Hepatocyte (in vitro differentiated cells): ENCODE data around the gene ARPP21. TPM values are rescaled to one million over a fixed set of nuclear protein-coding genes. Genes with fewer than 3 reads are reported as not detected.

Experiments used
- DNase-seq: peaks from one replicate; pipeline ENCODE4 v3.0.0-alpha.2; 2016; ENCODE audit warnings: low spot score
- H2AFZ ChIP-seq: fragments of 200-600 bp; sonication (generic); 2 replicates; pipeline ENCODE4 v1.6.0; 2016; ENCODE audit warnings: antibody characterized with exemption, mild to moderate bottlenecking
- H3K27ac ChIP-seq: fragments of 200-600 bp; sonication (generic); 2 replicates; pipeline ENCODE4 v1.5.1; 2016; ENCODE audit warnings: mild to moderate bottlenecking
- H3K27me3 ChIP-seq: fragments of 200-600 bp; sonication (generic); 2 replicates; pipeline ENCODE4 v1.6.1; 2016
- H3K36me3 ChIP-seq: fragments of 200-600 bp; sonication (generic); replicated peaks from 2 replicates; pipeline ENCODE4 v1.5.1; 2016; ENCODE audit warnings: low read depth; ENCODE audit not compliant: insufficient read depth
- H3K4me1 ChIP-seq: fragments of 200-600 bp; sonication (generic); 2 replicates; pipeline ENCODE4 v1.5.1; 2016; ENCODE audit warnings: mild to moderate bottlenecking, moderate library complexity; ENCODE audit not compliant: insufficient read depth
- H3K4me2 ChIP-seq: fragments of 200-600 bp; sonication (generic); 2 replicates; pipeline ENCODE4 v1.6.0; 2016
- H3K4me3 ChIP-seq: fragments of 200-600 bp; sonication (generic); 2 replicates; pipeline ENCODE4 v1.5.1; 2016; ENCODE audit warnings: mild to moderate bottlenecking
- H3K79me2 ChIP-seq: fragments of 200-600 bp; sonication (generic); 2 replicates; pipeline ENCODE4 v1.6.0; 2017; ENCODE audit warnings: mild to moderate bottlenecking
- H3K9me2 ChIP-seq: fragments of 200-600 bp; sonication (generic); replicated peaks from 2 replicates; pipeline ENCODE4 v1.6.0; 2017; ENCODE audit warnings: mild to moderate bottlenecking; ENCODE audit not compliant: insufficient read depth
- H3K9me3 ChIP-seq: fragments of 200-600 bp; sonication (generic); 2 replicates; pipeline ENCODE4 v1.5.1; 2016; ENCODE audit warnings: low read depth, mild to moderate bottlenecking
- H4K20me1 ChIP-seq: fragments of 200-600 bp; sonication (generic); 2 replicates; pipeline ENCODE4 v1.6.0; 2016; ENCODE audit warnings: mild to moderate bottlenecking; ENCODE audit not compliant: insufficient read depth, poor library complexity, severe bottlenecking
- EZH2 ChIP-seq: fragments of 200-600 bp; sonication (generic); IDR thresholded peaks from 2 replicates; pipeline ENCODE4 v1.6.1; 2016; ENCODE audit warnings: antibody characterized with exemption, mild to moderate bottlenecking, borderline replicate concordance
- EZH2phosphoT487 ChIP-seq: fragments of 200-600 bp; sonication (generic); IDR thresholded peaks from one replicate; pipeline ENCODE4 v1.6.1; 2018; ENCODE audit warnings: antibody characterized with exemption, mild to moderate bottlenecking, low read depth, moderate library complexity; ENCODE audit not compliant: unreplicated experiment, severe bottlenecking
- WGBS: methylation state at CpG from one replicate; pipeline ENCODE4 v1.1.6; 2016; ENCODE audit warnings: low lambda C conversion rate; ENCODE audit errors: missing lambda C conversion rate; 5-methylcytosine and 5-hydroxymethylcytosine counted together
- polyA plus RNA-seq: library from polyadenylated mRNA; unstranded; fragments of >200 nt; fragmentation: Nextera tagmentation; extraction: Ambion mirVana; gene quantifications from 2 replicates; pipeline ENCODE4 v1.2.1, GENCODE V29; 2016
- total RNA-seq: library from RNA; depleted of rRNA; stranded (reverse); fragments of >200 nt; gene quantifications from 2 replicates; pipeline ENCODE4 v1.2.3, GENCODE V29; 2014
- TF ChIP-seq, protein P1 (sequence below): fragments of 200-600 bp; sonication (generic); IDR thresholded peaks from 2 replicates; pipeline ENCODE4 v1.5.1; 2016; ENCODE audit warnings: antibody characterized with exemption, mild to moderate bottlenecking; ENCODE audit not compliant: poor library complexity

The ARPP21 gene
- total and polyA plus RNA-seq, 2 experiments from 2014 or later, result 0.19 TPM; not detected in 1

DNA sequence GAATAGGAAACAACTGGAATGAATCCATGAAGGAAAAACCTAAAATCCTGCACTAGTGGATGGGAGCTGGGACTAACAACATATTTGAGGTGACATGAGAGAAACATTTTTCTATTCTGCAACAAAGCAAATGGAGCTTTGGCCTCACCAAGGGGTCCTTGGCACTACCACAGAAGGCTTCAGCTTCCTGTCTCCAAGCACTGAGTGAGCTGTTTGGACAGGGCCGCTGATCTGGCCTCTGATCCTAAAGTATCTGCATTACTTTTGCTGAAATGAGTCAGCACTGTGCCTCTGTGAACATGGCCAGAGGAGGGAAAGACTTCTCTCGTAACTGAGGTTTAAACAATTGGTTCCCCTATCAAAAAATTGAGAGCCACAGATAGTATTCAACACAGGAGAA, 9.0 kb downstream of the ARPP21 start:
- Histone ChIP-seq H3K4me1 (no peaks in the 10 kb centered on the region), H2AFZ (no peak overlapping the region), H3K9me2 (no peaks in the 10 kb centered on the region), H3K27me3 (peaks cover 5% of the 10 kb centered on the region), H3K27ac (no peak overlapping the region), H3K36me3 (no peaks in the 10 kb centered on the region), H4K20me1 (no peaks in the 10 kb centered on the region), H3K79me2 (no peaks in the 10 kb centered on the region), H3K4me2 (no peak overlapping the region), H3K9me3 (no peaks in the 10 kb centered on the region), H3K4me3 (no peak overlapping the region)
- TF ChIP-seq EZH2 (no peak), EZH2phosphoT487 (no peak)
- TF ChIP-seq, protein P1, sequence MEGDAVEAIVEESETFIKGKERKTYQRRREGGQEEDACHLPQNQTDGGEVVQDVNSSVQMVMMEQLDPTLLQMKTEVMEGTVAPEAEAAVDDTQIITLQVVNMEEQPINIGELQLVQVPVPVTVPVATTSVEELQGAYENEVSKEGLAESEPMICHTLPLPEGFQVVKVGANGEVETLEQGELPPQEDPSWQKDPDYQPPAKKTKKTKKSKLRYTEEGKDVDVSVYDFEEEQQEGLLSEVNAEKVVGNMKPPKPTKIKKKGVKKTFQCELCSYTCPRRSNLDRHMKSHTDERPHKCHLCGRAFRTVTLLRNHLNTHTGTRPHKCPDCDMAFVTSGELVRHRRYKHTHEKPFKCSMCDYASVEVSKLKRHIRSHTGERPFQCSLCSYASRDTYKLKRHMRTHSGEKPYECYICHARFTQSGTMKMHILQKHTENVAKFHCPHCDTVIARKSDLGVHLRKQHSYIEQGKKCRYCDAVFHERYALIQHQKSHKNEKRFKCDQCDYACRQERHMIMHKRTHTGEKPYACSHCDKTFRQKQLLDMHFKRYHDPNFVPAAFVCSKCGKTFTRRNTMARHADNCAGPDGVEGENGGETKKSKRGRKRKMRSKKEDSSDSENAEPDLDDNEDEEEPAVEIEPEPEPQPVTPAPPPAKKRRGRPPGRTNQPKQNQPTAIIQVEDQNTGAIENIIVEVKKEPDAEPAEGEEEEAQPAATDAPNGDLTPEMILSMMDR, result no peak
- 48% methylated on average over 2 of the region's 2 CpGs for WGBS
- DNase-seq, result no peak

DNA sequence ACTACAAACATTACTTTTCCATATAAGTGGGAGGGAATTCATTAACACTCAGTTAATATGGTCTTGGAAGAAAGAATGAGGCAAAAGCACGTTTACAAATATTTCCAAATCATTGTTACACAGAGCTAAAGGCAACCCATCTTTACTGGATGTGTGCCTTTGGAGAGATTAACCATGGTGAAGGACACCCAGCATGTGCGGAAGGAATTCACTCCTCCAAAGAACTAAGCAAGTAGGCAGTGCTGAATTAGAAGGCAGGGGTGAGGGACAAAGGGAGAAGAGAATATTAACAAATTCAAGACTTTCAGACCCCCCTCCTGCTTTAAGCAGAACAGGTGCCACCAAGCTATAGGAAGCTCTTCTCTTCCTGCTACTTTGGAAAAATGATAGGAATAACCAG, 10.1 kb downstream of the ARPP21 start:
- Histone ChIP-seq H2AFZ (no peak overlapping the region), H3K4me1 (no peaks in the 10 kb centered on the region), H3K27ac (no peak overlapping the region), H3K27me3 (no peaks in the 10 kb centered on the region), H3K36me3 (no peaks in the 10 kb centered on the region), H3K9me3 (no peaks in the 10 kb centered on the region), H3K9me2 (no peaks in the 10 kb centered on the region), H4K20me1 (no peaks in the 10 kb centered on the region), H3K4me3 (no peak overlapping the region), H3K79me2 (no peaks in the 10 kb centered on the region), H3K4me2 (no peak overlapping the region)
- TF ChIP-seq, protein P1, result no peak
- DNase-seq, result no peak
- WGBS, result 81% methylated on average over 2 of the region's 2 CpGs

DNA sequence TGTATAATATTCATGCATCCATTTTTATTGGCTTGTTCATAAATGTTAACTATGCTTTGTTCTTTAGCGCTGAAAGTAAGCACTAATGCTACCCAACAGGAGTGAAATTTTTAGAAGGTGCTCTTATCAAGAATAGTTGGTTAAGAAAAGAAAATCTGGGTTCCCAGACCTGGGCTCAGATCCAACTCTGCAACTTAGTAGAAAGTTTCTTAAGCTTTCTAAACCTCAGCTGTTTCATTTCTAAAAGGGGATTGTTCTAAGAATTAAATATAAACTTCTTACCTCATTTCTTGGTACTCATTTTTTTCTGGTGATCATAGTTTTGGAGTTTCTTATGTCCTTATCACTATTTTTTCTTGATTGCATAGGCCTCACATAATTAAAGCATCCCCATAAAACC, 12.1 kb downstream of the ARPP21 start:
- Histone ChIP-seq H3K27me3 (no peaks in the 10 kb centered on the region), H3K4me2 (no peak overlapping the region), H3K9me3 (no peaks in the 10 kb centered on the region), H3K4me3 (no peak overlapping the region), H3K9me2 (no peaks in the 10 kb centered on the region), H4K20me1 (no peaks in the 10 kb centered on the region), H3K4me1 (no peaks in the 10 kb centered on the region), H2AFZ (no peak overlapping the region), H3K79me2 (no peaks in the 10 kb centered on the region), H3K36me3 (no peaks in the 10 kb centered on the region), H3K27ac (no peak overlapping the region)
- 100% methylated on average over 1 of the region's 1 CpG for WGBS
- TF ChIP-seq, protein P1, result no peak
- DNase-seq, result no peak

DNA sequence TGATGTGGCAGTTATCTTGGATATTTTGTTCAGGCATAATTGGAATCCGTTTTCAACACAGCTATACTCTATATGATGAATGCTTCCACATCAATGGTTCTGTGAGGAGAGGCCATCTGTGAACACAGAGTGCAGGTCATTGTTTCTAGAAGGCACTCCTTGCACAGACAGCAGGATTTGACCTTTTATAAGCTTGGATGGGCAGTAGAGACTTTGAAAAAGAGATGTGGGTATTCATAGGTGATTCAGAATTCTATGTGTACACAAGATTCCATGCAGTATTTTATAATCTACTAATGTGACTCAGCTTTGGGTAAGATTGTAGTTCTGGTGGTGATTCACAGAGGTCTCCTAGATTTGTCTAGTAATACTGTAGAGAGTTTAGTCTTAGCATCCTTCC, 12.5 kb downstream of the ARPP21 start:
- Histone ChIP-seq H3K79me2 (no peaks in the 10 kb centered on the region), H3K27ac (no peak overlapping the region), H3K4me2 (no peak overlapping the region), H3K9me2 (no peaks in the 10 kb centered on the region), H3K4me1 (no peaks in the 10 kb centered on the region), H4K20me1 (no peaks in the 10 kb centered on the region), H2AFZ (no peak overlapping the region), H3K4me3 (no peak overlapping the region), H3K27me3 (no peaks in the 10 kb centered on the region), H3K36me3 (no peaks in the 10 kb centered on the region), H3K9me3 (no peaks in the 10 kb centered on the region)
- 67% methylated on average over 1 of the region's 1 CpG for WGBS
- DNase-seq, result no peak
- TF ChIP-seq EZH2phosphoT487 (no peak), EZH2 (no peak)
- TF ChIP-seq, protein P1, result no peak
